ENCODE results near the gene WDR45. TPM values are rescaled to one million over a fixed set of nuclear protein-coding genes. Genes with fewer than 3 reads are reported as not detected.
A peak's percentile ranks its signal among the peaks of the same experiment; 100 is the strongest.

Gene WDR45
- total RNA-seq, 4 donors from 2014 or later = 37.6 to 96.5 (median 58.7) TPM

GRCh38 chrX:49054073-49054762, 25.5 kb downstream of the WDR45 start:
- H3K4me1 ChIP-seq = no peaks in the 10 kb centered on the region
- DNase-seq = no peak
- no peaks in the 10 kb centered on the region for H3K9me3 ChIP-seq
- H3K36me3 ChIP-seq = no peaks in the 10 kb centered on the region
- peak overlapping the region; percentile 42 to 60 for H3K4me3 ChIP-seq
- intact Hi-C loops (cut with DNase I; ENCODE audit: low total_unique reads) = no loop called here
- peak overlapping the region; percentile 92 for H3K27ac ChIP-seq
- no peak for TF ChIP-seq CTCF (IDR thresholded peaks at IDR 0.05)
- no peak for TF ChIP-seq POLR2A (IDR thresholded peaks at IDR 0.05)
- no peaks in the 10 kb centered on the region for H3K27me3 ChIP-seq

GRCh38 chrX:49053223-49054072, 26.2 kb downstream of the WDR45 start:
- no peaks in the 10 kb centered on the region for H3K9me3 ChIP-seq
- no peaks in the 10 kb centered on the region for H3K4me1 ChIP-seq
- intact Hi-C loops (cut with DNase I; ENCODE audit: low total_unique reads) = no loop called here
- TF ChIP-seq CTCF (IDR thresholded peaks at IDR 0.05) (no peak), POLR2A (IDR thresholded peaks at IDR 0.05) (peak in 1 of 2 donors; percentile 47)
- H3K36me3 ChIP-seq = no peaks in the 10 kb centered on the region
- peak overlapping the region; percentile 92 for H3K27ac ChIP-seq
- DNase-seq = peak; percentile 58 to 62
- no peaks in the 10 kb centered on the region for H3K27me3 ChIP-seq
- H3K4me3 ChIP-seq = peak overlapping the region; percentile 42 to 60

- intact Hi-C loops (cut with DNase I; ENCODE audit: low total_unique reads) = no loop called here
- Histone ChIP-seq H3K4me1 (peaks cover 0 to 4% of the 10 kb centered on the region in 2 donors), H3K27ac (peak overlapping the region; percentile 76 to 77), H3K4me3 (no peak overlapping the region), H3K9me3 (no peaks in the 10 kb centered on the region), H3K36me3 (no peaks in the 10 kb centered on the region), H3K27me3 (no peaks in the 10 kb centered on the region)
- TF ChIP-seq CTCF (IDR thresholded peaks at IDR 0.05) (no peak), POLR2A (IDR thresholded peaks at IDR 0.05) (no peak)
- DNase-seq = no peak
Measured at GRCh38 chrX:49043987-49044281, 35.8 kb downstream of the WDR45 start.

GRCh38 chrX:49043220-49043986, 36.3 kb downstream of the WDR45 start, which contains the start of gene TFE3:
TSS of gene TFE3 (minus strand) at chrX:49043357. CDS start at chrX:49043226, 131 bp downstream.
- no peaks in the 10 kb centered on the region for H3K9me3 ChIP-seq
- H3K36me3 ChIP-seq = no peaks in the 10 kb centered on the region
- intact Hi-C loops (cut with DNase I; ENCODE audit: low total_unique reads) = no loop called here
- DNase-seq = peak; percentile 97 to 99
- peak within 1 kb of the TSS; percentile 97 to 98 for H3K27ac ChIP-seq
- no peaks in the 10 kb centered on the region for H3K27me3 ChIP-seq
- TF ChIP-seq POLR2A (IDR thresholded peaks at IDR 0.05) = peak; percentile 80 to 84
- peak; percentile 56 to 78 (median 66) for TF ChIP-seq CTCF (IDR thresholded peaks at IDR 0.05)
- peaks cover 0 to 4% of the 10 kb centered on the region in 2 donors for H3K4me1 ChIP-seq
- H3K4me3 ChIP-seq = peak within 1 kb of the TSS; percentile 56 to 57

All from uterus (tissue), 4 donors.